ENCODE results near the gene TGIF1.

Gene TGIF1

GRCh38 chr18:3434685-3435084, 15.3 kb upstream of the TGIF1 start:
- TF ChIP-seq, protein P1, sequence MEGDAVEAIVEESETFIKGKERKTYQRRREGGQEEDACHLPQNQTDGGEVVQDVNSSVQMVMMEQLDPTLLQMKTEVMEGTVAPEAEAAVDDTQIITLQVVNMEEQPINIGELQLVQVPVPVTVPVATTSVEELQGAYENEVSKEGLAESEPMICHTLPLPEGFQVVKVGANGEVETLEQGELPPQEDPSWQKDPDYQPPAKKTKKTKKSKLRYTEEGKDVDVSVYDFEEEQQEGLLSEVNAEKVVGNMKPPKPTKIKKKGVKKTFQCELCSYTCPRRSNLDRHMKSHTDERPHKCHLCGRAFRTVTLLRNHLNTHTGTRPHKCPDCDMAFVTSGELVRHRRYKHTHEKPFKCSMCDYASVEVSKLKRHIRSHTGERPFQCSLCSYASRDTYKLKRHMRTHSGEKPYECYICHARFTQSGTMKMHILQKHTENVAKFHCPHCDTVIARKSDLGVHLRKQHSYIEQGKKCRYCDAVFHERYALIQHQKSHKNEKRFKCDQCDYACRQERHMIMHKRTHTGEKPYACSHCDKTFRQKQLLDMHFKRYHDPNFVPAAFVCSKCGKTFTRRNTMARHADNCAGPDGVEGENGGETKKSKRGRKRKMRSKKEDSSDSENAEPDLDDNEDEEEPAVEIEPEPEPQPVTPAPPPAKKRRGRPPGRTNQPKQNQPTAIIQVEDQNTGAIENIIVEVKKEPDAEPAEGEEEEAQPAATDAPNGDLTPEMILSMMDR (conservative IDR thresholded peaks at IDR 0.05): no peak

GRCh38 chr18:3440341-3440740, 9.6 kb upstream of the TGIF1 start:
- no peak overlapping the region for H3K27ac ChIP-seq
- TF ChIP-seq, protein P1 (conservative IDR thresholded peaks at IDR 0.05): no peak

More at GRCh38 chr18:3434685-3435084, 15.3 kb upstream of the TGIF1 start:
- H3K27ac ChIP-seq: no peak overlapping the region

DNA sequence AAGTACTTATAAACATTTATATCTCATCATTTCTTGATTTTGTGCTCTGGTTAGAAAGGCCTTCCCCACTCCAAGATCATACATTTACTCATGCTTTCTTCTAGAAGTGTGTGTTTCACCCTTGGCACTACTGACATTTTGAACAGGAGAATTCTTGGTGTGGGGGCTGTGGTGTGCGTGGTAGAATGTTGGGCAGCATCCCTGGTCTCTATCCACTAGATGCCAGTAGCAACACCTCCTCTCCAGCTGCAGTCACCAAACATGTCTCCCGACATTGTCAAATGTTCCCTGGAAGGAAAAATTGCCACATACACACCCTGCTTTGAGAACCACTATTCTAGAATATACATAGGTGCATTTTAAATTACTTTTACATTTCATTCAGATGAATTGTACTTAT, 8.7 kb upstream of the TGIF1 start:
- H3K27ac ChIP-seq: no peak overlapping the region
- TF ChIP-seq, protein P1 (conservative IDR thresholded peaks at IDR 0.05): peak; percentile 75

DNA sequence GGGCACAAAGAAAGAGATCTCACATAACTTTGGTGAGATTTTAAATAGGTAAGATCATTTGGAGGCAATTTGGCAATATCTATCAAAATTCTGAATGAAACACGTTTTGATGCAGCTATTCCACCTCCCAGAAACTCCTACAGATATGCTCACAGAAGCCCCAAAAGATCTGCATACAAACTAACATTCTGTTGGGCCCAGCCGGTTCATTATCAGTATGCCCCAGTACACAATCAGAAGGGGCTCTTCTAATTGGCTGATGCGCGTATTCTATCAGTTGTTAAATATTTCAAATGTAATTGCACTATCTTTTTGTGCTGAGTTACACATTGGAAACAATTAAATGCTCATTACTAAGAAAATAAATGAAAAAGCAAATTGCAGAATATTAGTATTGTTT, 7.1 kb upstream of the TGIF1 start:
- TF ChIP-seq, protein P1 (conservative IDR thresholded peaks at IDR 0.05): no peak
- no peak overlapping the region for H3K27ac ChIP-seq

- TF ChIP-seq, protein P1 (conservative IDR thresholded peaks at IDR 0.05): no peak
- no peak overlapping the region for H3K27ac ChIP-seq
These were observed 5.7 kb upstream of the TGIF1 start for GRCh38 chr18:3444296-3444695.

DNA sequence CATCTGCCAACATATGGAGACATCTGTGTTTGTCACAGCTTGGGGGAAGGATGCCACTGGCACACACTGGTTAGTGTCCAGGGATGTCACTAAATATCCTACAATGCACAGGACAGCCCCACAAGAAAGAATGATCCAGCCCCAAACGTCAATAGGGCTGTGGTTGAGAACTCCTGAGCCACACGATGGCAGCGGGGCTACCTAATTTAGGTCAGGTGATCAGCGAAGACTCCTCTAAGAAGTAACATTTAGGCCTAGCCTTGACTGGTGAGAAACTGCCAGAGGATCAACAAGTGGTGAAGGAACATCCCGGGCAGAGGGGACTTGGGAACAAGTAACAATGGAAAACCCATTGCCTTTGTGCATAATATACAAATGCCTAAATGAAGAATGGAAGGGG, 5.0 kb upstream of the TGIF1 start:
- H3K27ac ChIP-seq: peak overlapping the region; percentile 96
- TF ChIP-seq, protein P1 (conservative IDR thresholded peaks at IDR 0.05): no peak

GRCh38 chr18:3447068-3447894, 2.7 kb upstream of the TGIF1 start:
- TF ChIP-seq, protein P1 (conservative IDR thresholded peaks at IDR 0.05): no peak
- peak overlapping the region; percentile 96 for H3K27ac ChIP-seq

Data from VCaP (cell line).